Non-pigmented ciliary epithelial cell (primary cell): ENCODE data around the gene TMEM156.
"Not testable (repeated sequence)": the region's sequence is repeated elsewhere in the genome, so short reads cannot be mapped to it uniquely, and the experiment has no call there.

Source experiments
- DNase-seq: peaks from one replicate; pipeline ENCODE4 v3.0.0-alpha.2; 2010; ENCODE audit warnings: low read depth

TMEM156 gene

GRCh38 chr4:38989487-38989886 lies 42.7 kb downstream of the TMEM156 start:
- DNase-seq, result no peak

GRCh38 chr4:38988353-38988752 lies 43.9 kb downstream of the TMEM156 start:
- not testable (repeated sequence) for DNase-seq

GRCh38 chr4:38987491-38987890 lies 44.7 kb downstream of the TMEM156 start:
- no peak for DNase-seq

GRCh38 chr4:38985410-38986100 lies 46.7 kb downstream of the TMEM156 start:
- no peak for DNase-seq

- DNase-seq, result no peak
Observed at GRCh38 chr4:38983787-38984598, 48.2 kb downstream of the TMEM156 start.

GRCh38 chr4:38983291-38983690 lies 48.9 kb downstream of the TMEM156 start:
- DNase-seq, result no peak

GRCh38 chr4:38982361-38983095 lies 49.7 kb downstream of the TMEM156 start:
- DNase-seq, result no peak

GRCh38 chr4:38980903-38981676 lies 51.1 kb downstream of the TMEM156 start:
- DNase-seq, result peak; percentile 53

GRCh38 chr4:38979511-38980230 lies 52.5 kb downstream of the TMEM156 start:
- DNase-seq, result no peak

GRCh38 chr4:38979081-38979480 lies 53.1 kb downstream of the TMEM156 start:
- no peak for DNase-seq

- DNase-seq, result no peak
Observed at GRCh38 chr4:38976308-38976707, 55.9 kb downstream of the TMEM156 start.

GRCh38 chr4:38968668-38969067 lies 63.5 kb downstream of the TMEM156 start:
- no peak for DNase-seq

- DNase-seq, result peak; percentile 91
Observed at GRCh38 chr4:38967260-38968095, 64.7 kb downstream of the TMEM156 start.

GRCh38 chr4:38965866-38966265 lies 66.3 kb downstream of the TMEM156 start:
- DNase-seq, result no peak

GRCh38 chr4:38964942-38965775 lies 67.0 kb downstream of the TMEM156 start:
- DNase-seq, result no peak

- not testable (repeated sequence) for DNase-seq
Observed at GRCh38 chr4:38959248-38959647, 73.0 kb downstream of the TMEM156 start.

GRCh38 chr4:38958453-38959190 lies 73.6 kb downstream of the TMEM156 start:
- DNase-seq, result no peak

- DNase-seq, result no peak
Observed at GRCh38 chr4:38957893-38958292, 74.3 kb downstream of the TMEM156 start.
